HFFc6 (cell line): ENCODE measurements around the gene COL19A1. TPM values are rescaled to one million over a fixed set of nuclear protein-coding genes. Genes with fewer than 3 reads are reported as not detected.
"Not testable (repeated sequence)": the region's sequence is repeated elsewhere in the genome, so short reads cannot be mapped to it uniquely, and the experiment has no call there.

ENCODE experiments used
- DNase-seq: peaks from one replicate; pipeline ENCODE4 v3.0.0-alpha.2; 2018
- H3K27ac Mint-ChIP-seq: 2 replicates; pipeline ENCODE4 v1.8.0; 2020; ENCODE audit warnings: mild to moderate bottlenecking, mixed read lengths
- H3K27me3 Mint-ChIP-seq: 2 replicates; pipeline ENCODE4 v1.8.0; 2021; ENCODE audit warnings: mild to moderate bottlenecking, moderate library complexity, mixed read lengths; ENCODE audit not compliant: insufficient read depth
- H3K36me3 Mint-ChIP-seq: 2 replicates; pipeline ENCODE4 v1.8.0; 2021; ENCODE audit warnings: low read depth, mixed read lengths
- H3K4me1 Mint-ChIP-seq: 2 replicates; pipeline ENCODE4 v1.8.0; 2020; ENCODE audit warnings: low read depth, mixed read lengths
- H3K4me3 Mint-ChIP-seq: 2 replicates; pipeline ENCODE4 v1.8.0; 2020; ENCODE audit warnings: mild to moderate bottlenecking, moderate library complexity, mixed read lengths
- H3K9me3 Mint-ChIP-seq: 2 replicates; pipeline ENCODE4 v1.8.0; 2020; ENCODE audit warnings: mild to moderate bottlenecking, mixed read lengths
- CTCF ChIP-seq: fragments of 200-600 bp; sonication (generic); IDR thresholded peaks from 2 replicates; pipeline ENCODE4 v1.5.0; 2021; ENCODE audit warnings: antibody characterized with exemption, mild to moderate bottlenecking
- total RNA-seq, 6 experiments: library from RNA; stranded (reverse); fragmentation: NEBNext Ultra II Directional; extraction: Animal tissue kit (Norgen Biotek cat#: 25700); gene quantifications; 2 replicates in 1 of 6; 3 replicates in 5 of 6; pipeline ENCODE4 v1.2.3, GENCODE V29; 2021

Gene COL19A1
- total RNA-seq, 6 experiments from 2014 or later = not detected

DNA sequence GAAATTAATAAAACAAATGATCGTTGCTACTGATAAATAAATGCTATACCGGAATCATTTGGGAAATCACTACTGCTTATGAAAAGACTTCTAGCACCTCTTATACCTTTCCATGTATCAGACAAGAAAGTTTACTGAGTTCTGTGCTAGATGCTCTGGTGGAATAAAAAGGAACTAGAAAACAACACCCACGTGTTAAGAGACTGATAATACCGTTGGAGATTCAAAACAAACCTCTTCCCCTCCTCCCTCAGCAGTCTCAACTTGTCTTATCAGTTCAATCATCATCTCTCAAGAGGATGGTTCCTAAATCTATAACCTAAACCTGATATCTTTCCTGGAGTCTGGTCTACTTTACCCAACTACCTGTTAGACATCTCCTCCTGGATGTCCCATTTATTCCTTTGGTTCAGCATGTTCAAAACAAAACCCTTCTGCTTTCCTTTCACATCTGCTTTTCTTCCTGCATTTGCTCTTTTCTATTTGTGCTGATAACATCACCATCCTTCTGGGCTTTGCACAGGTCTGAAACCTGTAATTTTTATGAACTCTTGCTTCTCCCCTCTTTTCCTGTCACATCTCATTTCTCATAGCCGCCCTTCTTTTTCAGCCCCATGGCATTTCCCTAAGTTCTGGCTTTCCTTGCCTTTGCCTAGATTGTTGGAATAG lies 122.2 kb downstream of the COL19A1 start:
- Mint-ChIP-seq H3K27me3 (no peaks in the 10 kb centered on the region; the same call in 1 of the 2 replicates), H3K27ac (no peak overlapping the region), H3K4me1 (no peaks in the 10 kb centered on the region), H3K9me3 (peaks cover 45% of the 10 kb centered on the region), H3K4me3 (no peak overlapping the region), H3K36me3 (no peaks in the 10 kb centered on the region)
- no peak for DNase-seq
- TF ChIP-seq CTCF = no peak

DNA sequence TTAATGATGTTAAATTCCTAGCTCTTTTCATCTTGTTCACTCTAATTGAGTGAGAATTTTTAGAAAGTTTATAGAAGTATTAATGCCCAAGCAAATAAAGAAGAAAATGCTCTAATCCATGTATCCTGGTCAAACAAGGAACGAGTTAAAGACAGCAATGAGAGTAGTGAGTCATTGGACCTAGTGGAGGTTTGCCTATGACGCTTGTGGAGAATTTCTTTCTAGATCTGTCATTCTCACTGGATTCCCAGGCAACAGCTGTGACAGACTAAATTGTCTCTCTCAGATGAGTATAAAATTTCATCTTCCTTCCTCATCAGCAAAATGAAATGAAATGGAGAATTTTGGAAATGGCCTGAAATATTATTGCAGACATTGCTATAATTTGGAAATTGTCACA lies 127.9 kb downstream of the COL19A1 start:
- no peaks in the 10 kb centered on the region for H3K4me1 Mint-ChIP-seq
- no peaks in the 10 kb centered on the region for H3K36me3 Mint-ChIP-seq
- no peak overlapping the region for H3K4me3 Mint-ChIP-seq
- peaks cover 43% of the 10 kb centered on the region for H3K9me3 Mint-ChIP-seq
- TF ChIP-seq CTCF = no peak
- DNase-seq = no peak
- no peak overlapping the region for H3K27ac Mint-ChIP-seq
- no peaks in the 10 kb centered on the region for H3K27me3 Mint-ChIP-seq

DNA sequence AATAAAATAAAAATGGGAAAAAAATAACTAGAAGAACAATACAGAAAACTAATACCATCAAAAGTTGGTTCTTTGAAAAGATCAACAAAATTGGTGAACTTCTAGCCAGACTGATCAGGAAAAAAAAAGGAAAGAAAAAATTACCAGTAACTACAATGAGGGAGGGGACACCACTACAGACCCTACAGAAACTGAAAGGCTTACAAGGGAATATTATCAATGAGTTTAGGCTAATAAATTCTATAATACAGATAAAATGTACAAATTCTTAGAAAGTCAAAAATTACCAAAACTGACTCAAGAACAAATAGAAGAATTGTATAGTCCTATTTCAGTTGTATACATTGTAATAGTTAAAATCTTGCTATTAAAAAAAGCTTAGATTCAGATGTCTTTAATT lies 141.8 kb downstream of the COL19A1 start:
- Mint-ChIP-seq H3K27me3 (no peaks in the 10 kb centered on the region), H3K9me3 (peaks cover 35% of the 10 kb centered on the region), H3K27ac (no peak overlapping the region), H3K36me3 (no peaks in the 10 kb centered on the region), H3K4me3 (no peak overlapping the region), H3K4me1 (no peaks in the 10 kb centered on the region)
- TF ChIP-seq CTCF = no peak
- DNase-seq = no peak

GRCh38 chr6:70010339-70010738 lies 144.0 kb downstream of the COL19A1 start:
- H3K9me3 Mint-ChIP-seq = peaks cover 15% of the 10 kb centered on the region
- not testable (repeated sequence) for H3K4me1 Mint-ChIP-seq, H3K27me3 Mint-ChIP-seq, H3K27ac Mint-ChIP-seq, DNase-seq, H3K4me3 Mint-ChIP-seq, H3K36me3 Mint-ChIP-seq

DNA sequence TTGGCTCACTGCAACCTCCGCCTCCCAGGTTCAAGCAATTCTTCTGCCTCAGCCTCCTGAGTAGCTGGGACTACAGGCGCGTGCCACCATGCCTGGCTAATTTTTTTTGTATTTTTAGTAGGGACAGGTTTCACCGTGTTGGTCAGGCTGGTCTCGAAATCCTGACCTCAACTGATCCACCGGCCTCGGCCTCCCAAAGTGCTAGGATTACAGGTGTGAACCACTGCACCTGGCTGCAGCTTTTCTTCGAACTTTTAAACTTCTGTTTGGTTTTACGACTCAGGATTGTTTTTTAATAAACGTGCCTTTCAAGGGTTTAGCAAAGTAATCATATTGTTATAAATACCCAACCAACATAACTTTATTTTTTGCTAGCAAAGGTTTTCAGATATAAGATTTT lies 156.8 kb downstream of the COL19A1 start:
- not testable (repeated sequence) for H3K4me1 Mint-ChIP-seq, H3K27me3 Mint-ChIP-seq, DNase-seq, H3K36me3 Mint-ChIP-seq, H3K27ac Mint-ChIP-seq, H3K4me3 Mint-ChIP-seq
- peaks cover 10% of the 10 kb centered on the region for H3K9me3 Mint-ChIP-seq

DNA sequence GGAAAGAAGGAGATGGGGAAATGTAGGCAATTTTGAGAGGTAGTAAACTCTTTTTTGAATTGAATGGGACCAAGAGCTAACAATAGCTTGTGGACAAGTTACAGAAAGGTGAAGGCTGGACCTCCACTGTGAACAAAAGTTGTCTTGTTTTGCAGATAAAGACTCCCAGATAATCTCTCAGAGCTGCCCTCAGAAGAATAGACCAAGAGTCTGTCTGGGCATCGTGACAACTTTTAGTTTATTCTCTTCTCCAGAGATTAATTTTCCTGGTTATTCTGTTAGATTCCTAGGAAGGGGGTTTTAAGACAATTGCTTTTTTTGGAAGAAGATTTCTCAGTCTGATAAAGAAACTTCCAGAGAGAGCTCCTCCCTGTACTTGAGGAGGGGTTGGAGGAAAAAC lies 161.9 kb downstream of the COL19A1 start:
- TF ChIP-seq CTCF = no peak
- Mint-ChIP-seq H3K27me3 (no peaks in the 10 kb centered on the region), H3K36me3 (no peaks in the 10 kb centered on the region), H3K4me1 (no peaks in the 10 kb centered on the region), H3K9me3 (peaks cover 29% of the 10 kb centered on the region), H3K4me3 (no peak overlapping the region), H3K27ac (no peak overlapping the region)
- DNase-seq = no peak

DNA sequence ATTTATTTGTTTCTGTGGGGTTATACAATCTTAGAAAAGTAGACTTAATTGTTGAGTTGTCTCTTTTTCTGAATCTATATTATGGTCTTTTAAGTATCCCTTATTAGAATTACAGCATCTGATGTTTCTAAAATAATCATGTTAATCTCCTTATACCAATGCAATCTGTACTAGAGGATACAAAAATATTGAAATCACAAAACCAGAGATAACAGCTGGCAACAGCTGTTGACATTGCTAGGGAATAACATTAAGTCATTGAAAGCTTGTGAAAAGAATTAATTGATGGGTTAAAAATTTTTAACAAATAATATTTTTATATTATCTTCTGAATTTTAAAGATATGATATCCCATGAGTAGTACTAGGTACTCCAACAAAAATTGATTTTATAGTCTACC lies 162.6 kb downstream of the COL19A1 start:
- Mint-ChIP-seq H3K9me3 (peaks cover 31% of the 10 kb centered on the region), H3K36me3 (no peaks in the 10 kb centered on the region), H3K27ac (no peak overlapping the region), H3K27me3 (no peaks in the 10 kb centered on the region), H3K4me3 (no peak overlapping the region), H3K4me1 (no peaks in the 10 kb centered on the region)
- no peak for DNase-seq
- TF ChIP-seq CTCF = no peak
